Right lung (tissue), 5 donors: ENCODE results near the gene PCDHGA3. TPM values are rescaled to one million over a fixed set of nuclear protein-coding genes. Genes with fewer than 3 reads are reported as not detected.
"Not testable (repeated sequence)": the region's sequence is repeated elsewhere in the genome, so short reads cannot be mapped to it uniquely, and the experiment has no call there.

ENCODE experiments used
- DNase-seq, 2 donors: peaks; one replicate each; pipeline ENCODE4 v3.0.0-alpha.2; 2013
- polyA plus RNA-seq, 5 donors: library from polyadenylated mRNA; unstranded; fragments of 120-200 nt; gene quantifications; one replicate each; pipeline versions ENCODE4 v1.2.1 to v1.2.3, GENCODE V29; 2013; ENCODE audit warnings: inconsistent platforms in 1 of 5, low replicate concordance in 1 of 5; ENCODE audit not compliant: insufficient read length in 5 of 5, insufficient read depth in 1 of 5

Gene PCDHGA3
- polyA plus RNA-seq, 5 donors: 2.0 to 3.9 (median 2.8) TPM

DNA sequence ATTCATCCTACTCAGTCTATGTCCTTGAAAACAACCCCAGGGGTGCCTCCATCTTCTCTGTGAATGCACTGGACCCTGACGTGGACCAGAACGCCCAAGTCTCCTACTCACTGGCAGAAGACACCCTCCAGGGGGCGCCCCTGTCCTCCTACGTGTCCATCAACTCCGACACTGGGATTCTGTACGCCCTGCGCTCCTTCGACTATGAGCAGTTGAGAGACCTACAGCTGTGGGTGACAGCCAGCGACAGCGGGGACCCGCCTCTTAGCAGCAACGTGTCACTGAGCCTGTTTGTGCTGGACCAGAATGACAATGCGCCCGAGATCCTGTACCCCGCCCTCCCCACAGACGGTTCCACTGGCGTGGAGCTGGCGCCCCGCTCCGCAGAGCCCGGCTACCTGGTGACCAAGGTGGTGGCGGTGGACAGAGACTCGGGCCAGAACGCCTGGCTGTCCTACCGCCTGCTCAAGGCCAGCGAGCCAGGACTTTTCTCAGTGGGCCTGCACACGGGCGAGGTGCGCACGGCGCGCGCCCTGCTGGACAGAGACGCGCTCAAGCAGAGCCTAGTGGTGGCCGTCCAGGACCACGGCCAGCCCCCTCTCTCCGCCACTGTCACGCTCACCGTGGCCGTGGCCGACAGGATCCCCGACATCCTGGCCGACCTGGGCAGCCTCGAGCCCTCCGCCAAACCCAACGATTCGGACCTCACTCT lies 32.0 kb downstream of the PCDHGA3 start:
- DNase-seq: not testable (repeated sequence)

DNA sequence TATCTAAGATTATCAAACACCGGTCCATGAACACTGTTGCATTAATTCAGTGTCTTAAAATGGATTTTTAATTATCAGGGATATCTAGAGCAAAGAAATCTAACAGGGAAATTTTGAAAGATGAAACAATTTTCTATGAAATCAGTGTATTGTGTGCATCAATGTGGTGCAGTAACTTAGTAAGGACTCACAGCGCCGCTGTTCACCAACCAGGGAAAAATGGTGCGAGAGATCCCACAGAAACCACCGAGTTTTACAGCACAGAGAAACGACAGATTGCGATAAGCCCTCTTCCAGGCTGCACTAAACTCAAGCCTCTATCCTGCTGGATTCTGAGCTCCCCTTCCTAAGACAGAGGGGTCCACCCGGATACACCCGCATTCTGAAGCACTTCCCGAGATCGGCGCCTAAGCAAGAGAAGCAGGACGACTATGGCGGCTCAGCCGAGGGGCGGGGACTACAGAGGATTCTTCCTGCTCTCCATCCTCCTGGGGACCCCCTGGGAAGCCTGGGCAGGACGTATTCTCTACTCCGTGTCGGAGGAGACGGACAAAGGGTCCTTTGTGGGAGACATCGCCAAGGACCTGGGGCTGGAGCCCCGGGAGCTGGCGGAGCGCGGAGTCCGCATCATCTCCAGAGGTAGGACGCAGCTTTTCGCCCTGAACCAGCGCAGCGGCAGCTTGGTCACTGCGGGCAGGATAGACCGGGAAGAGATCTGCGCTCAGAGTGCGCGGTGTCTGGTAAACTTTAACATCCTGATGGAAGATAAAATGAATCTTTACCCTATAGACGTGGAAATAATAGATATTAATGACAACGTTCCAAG lies 39.1 kb downstream of the PCDHGA3 start, which contains the start of gene PCDHGA7:
TSS of gene PCDHGA7 (plus strand) at position 274 of the 826 bp plus-strand sequence. CDS start at position 432, 158 bp downstream.
- DNase-seq: no peak

DNA sequence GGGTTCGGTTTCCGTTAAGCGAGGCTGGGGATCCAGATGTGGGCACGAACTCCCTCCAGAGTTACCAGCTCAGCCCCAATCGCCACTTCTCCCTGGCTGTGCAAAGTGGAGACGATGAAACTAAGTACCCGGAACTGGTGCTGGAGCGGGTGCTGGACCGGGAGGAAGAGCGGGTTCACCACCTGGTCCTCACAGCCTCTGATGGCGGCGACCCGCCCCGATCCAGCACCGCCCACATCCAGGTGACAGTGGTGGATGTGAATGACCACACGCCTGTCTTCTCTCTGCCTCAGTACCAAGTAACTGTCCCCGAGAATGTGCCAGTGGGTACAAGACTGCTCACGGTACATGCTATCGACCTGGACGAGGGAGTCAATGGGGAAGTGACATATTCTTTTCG lies 39.7 kb downstream of the PCDHGA3 start:
- DNase-seq: no peak

DNA sequence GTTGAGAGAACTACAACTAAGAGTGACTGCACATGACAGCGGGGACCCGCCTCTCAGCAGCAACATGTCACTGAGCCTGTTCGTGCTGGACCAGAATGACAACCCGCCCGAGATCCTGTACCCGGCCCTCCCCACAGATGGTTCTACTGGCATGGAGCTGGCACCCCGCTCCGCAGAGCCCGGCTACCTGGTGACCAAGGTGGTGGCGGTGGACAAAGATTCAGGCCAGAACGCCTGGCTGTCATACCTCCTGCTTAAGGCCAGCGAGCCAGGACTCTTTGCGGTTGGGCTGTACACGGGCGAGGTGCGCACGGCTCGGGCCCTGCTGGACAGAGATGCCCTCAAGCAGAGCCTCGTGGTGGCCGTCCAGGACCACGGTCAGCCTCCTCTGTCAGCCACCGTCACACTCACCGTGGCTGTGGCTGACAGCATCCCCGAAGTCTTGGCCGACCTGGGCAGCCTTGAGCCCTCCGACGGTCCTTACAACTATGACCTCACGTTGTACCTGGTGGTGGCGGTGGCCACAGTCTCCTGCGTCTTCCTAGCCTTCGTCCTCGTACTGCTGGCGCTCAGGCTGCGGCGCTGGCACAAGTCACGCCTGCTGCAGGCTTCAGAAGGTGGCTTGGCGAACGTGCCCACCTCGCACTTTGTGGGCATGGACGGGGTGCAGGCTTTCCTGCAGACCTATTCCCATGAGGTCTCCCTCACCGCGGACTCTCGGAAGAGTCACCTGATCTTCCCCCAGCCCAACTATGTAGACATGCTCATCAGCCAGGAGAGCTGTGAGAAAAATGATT lies 41.0 kb downstream of the PCDHGA3 start:
- DNase-seq: no peak

DNA sequence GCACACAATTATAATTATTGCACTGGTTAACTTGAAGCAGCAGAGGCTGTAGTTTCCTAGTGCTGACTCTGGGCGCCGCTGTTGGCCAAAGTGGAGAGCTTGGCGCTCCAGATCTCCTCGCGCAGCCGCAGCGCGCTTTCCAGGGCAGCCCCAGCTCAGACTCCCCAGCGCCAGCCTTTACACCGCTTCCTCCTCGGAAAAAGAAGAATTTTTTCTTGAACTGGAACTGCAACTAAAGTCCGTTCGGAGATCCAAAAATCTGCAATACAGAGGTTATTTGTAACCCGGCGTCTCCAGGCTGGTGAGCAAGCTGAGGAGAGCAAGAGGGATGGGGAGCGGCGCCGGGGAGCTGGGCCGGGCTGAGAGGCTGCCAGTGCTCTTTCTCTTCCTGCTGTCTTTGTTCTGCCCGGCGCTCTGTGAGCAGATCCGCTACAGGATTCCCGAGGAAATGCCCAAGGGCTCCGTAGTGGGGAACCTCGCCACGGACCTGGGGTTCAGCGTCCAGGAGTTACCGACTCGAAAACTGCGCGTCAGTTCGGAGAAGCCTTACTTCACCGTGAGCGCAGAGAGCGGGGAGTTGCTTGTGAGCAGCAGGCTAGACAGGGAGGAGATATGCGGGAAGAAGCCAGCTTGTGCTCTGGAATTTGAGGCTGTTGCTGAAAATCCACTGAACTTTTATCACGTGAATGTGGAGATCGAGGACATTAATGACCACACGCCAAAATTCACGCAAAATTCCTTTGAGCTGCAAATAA lies 44.1 kb downstream of the PCDHGA3 start, which contains the start of gene PCDHGB4:
TSS of gene PCDHGB4 (plus strand) at position 142 of the 755 bp plus-strand sequence. CDS start at position 329, 187 bp downstream.
- DNase-seq: not testable (repeated sequence)

DNA sequence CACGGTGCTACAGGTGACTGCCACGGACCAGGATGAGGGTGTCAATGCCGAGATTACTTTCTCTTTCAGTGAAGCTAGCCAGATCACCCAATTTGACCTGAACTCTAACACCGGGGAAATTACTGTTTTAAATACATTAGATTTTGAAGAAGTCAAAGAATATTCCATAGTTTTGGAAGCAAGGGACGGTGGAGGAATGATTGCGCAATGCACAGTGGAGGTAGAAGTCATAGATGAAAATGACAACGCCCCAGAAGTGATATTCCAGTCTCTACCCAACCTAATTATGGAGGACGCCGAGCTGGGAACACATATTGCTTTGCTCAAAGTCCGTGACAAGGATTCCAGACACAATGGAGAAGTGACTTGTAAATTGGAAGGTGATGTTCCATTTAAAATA lies 45.0 kb downstream of the PCDHGA3 start:
- no peak for DNase-seq

DNA sequence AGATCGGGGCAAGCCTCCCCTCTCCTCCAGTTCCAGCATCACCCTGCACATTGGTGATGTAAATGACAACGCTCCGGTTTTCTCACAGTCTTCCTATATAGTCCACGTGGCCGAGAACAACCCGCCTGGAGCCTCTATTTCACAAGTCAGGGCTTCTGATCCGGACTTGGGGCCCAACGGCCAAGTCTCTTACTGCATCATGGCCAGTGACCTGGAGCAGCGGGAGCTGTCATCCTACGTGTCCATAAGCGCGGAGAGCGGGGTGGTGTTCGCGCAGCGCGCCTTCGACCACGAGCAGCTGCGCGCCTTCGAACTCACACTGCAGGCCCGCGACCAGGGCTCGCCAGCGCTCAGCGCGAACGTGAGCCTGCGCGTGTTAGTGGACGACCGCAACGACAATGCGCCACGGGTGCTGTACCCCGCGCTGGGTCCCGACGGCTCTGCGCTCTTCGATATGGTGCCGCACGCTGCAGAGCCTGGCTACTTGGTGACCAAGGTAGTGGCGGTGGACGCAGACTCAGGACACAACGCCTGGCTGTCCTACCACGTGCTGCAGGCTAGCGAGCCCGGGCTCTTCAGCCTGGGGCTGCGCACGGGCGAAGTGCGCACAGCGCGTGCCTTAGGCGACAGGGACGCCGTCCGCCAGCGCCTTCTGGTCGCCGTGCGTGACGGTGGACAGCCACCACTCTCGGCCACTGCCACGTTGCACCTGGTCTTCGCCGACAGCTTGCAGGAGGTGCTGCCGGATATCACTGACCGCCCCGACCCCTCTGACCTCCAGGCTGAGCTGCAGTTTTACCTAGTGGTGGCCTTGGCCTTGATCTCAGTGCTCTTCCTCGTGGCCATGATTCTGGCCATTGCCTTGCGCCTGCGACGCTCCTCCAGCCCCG lies 45.8 kb downstream of the PCDHGA3 start:
- DNase-seq: no peak

DNA sequence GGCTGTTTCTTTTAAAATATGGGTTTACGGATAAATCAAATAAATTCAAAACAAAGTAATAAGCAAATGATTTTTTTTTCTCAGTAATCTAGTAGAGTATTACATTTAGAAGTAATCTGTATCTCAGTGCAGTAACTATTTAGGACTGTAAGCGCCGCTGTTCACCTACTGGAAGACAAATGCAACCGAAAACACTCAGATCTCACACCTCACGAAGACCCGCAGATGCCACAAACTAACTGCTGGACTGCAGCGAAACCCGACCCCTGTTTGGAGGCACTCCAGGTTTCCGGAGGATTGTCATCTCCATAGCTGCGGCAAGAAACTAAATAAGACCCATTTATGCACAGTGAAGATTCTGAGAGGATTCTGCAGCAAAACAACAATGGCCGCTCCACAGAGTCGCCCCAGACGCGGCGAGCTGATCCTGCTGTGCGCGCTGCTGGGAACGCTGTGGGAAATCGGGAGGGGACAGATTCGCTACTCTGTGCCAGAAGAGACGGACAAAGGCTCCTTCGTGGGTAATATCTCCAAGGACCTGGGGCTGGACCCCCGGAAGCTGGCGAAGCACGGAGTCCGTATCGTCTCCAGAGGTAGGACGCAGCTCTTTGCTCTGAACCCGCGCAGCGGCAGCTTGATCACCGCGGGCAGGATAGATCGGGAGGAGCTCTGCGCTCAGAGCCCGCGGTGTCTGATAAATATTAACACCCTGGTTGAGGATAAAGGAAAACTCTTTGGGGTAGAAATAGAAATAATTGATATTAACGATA lies 49.0 kb downstream of the PCDHGA3 start, which contains the start of gene PCDHGA8:
TSS of gene PCDHGA8 (plus strand) at position 205 of the 770 bp plus-strand sequence. CDS start at position 386, 181 bp downstream.
- DNase-seq: no peak

DNA sequence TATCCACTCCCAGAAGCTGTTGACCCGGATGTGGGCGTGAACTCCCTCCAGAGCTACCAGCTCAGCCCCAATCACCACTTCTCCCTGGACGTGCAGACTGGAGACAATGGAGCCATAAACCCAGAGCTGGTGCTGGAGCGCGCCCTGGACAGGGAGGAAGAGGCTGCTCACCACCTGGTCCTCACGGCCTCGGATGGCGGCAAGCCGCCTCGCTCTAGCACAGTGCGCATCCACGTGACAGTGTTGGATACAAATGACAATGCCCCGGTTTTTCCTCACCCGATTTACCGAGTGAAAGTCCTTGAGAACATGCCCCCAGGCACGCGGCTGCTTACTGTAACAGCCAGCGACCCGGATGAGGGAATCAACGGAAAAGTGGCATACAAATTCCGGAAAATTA lies 49.6 kb downstream of the PCDHGA3 start:
- no peak for DNase-seq

DNA sequence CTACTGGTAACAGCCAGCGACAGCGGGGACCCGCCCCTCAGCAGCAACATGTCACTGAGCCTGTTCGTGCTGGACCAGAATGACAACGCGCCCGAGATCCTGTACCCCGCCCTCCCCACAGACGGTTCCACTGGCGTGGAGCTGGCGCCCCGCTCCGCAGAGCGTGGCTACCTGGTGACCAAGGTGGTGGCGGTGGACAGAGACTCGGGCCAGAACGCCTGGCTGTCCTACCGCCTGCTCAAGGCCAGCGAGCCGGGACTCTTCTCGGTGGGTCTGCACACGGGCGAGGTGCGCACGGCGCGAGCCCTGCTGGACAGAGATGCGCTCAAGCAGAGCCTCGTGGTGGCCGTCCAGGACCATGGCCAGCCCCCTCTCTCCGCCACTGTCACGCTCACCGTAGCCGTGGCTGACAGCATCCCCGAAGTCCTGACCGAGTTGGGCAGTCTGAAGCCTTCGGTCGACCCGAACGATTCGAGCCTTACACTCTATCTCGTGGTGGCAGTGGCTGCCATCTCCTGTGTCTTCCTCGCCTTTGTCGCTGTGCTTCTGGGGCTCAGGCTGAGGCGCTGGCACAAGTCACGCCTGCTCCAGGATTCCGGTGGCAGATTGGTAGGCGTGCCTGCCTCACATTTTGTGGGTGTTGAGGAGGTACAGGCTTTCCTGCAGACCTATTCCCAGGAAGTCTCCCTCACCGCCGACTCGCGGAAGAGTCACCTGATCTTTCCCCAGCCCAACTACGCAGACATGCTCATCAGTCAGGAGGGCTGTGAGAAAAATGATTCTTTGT lies 51.0 kb downstream of the PCDHGA3 start:
- not testable (repeated sequence) for DNase-seq

Other genes with a start within 250 kb of the PCDHGA3 start
- 10 to 100 TPM in 1 of 5 donors, 1 to 10 TPM in 4; 5.7 to 11.9 (median 7.5) TPM for gene PCDHB2, start 249.2 kb upstream of the PCDHGA3 start, polyA plus RNA-seq
- 1 to 10 TPM; 1.9 to 3.4 (median 2.8) TPM for gene PCDHB3, start 243.4 kb upstream of the PCDHGA3 start, polyA plus RNA-seq
- 1 to 10 TPM; 1.7 to 3.0 (median 2.9) TPM for gene PCDHB4, start 222.0 kb upstream of the PCDHGA3 start, polyA plus RNA-seq
- gene PCDHB5, start 208.6 kb upstream of the PCDHGA3 start, polyA plus RNA-seq: 10 to 100 TPM in 3 of 5 donors, 1 to 10 TPM in 2; 9.1 to 15.4 (median 10.6) TPM
- 1 to 10 TPM; 2.5 to 3.7 (median 3.0) TPM for gene PCDHB6, start 193.8 kb upstream of the PCDHGA3 start, polyA plus RNA-seq
- gene PCDHB7, start 171.2 kb upstream of the PCDHGA3 start, polyA plus RNA-seq: 1 to 10 TPM; 3.9 to 6.0 (median 4.7) TPM
- gene PCDHB8, start 166.0 kb upstream of the PCDHGA3 start, polyA plus RNA-seq: 1 to 10 TPM; 1.1 to 2.5 (median 2.2) TPM
- gene PCDHB16, start 161.4 kb upstream of the PCDHGA3 start, polyA plus RNA-seq: 1 to 10 TPM; 4.7 to 6.6 (median 4.9) TPM
- gene PCDHB9, start 156.7 kb upstream of the PCDHGA3 start, polyA plus RNA-seq: 1 to 10 TPM; 3.1 to 5.6 (median 4.0) TPM
- gene PCDHB10, start 151.5 kb upstream of the PCDHGA3 start, polyA plus RNA-seq: 1 to 10 TPM; 5.0 to 7.5 (median 6.9) TPM
- gene PCDHB11, start 144.2 kb upstream of the PCDHGA3 start, polyA plus RNA-seq: 1 to 10 TPM; 1.7 to 4.5 (median 3.3) TPM
- gene PCDHB12, start 135.1 kb upstream of the PCDHGA3 start, polyA plus RNA-seq: 1 to 10 TPM; 4.3 to 6.6 (median 5.4) TPM
- gene PCDHB13, start 129.9 kb upstream of the PCDHGA3 start, polyA plus RNA-seq: 1 to 10 TPM; 3.9 to 6.0 (median 5.0) TPM
- 10 to 100 TPM in 1 of 5 donors, 1 to 10 TPM in 4; 9.1 to 10.3 (median 9.3) TPM for gene PCDHB14, start 120.5 kb upstream of the PCDHGA3 start, polyA plus RNA-seq
- gene PCDHB15, start 98.4 kb upstream of the PCDHGA3 start, polyA plus RNA-seq: 10 to 100 TPM in 3 of 5 donors, 1 to 10 TPM in 2; 9.4 to 13.2 (median 10.2) TPM
- under 1 TPM; 0.08 to 0.26 (median 0.17) TPM for gene SLC25A2, start 39.8 kb upstream of the PCDHGA3 start, polyA plus RNA-seq
- gene TAF7, start 23.0 kb upstream of the PCDHGA3 start, polyA plus RNA-seq: 100 to 1,000 TPM; 124 to 151 (median 140) TPM
- gene PCDHGA1, start 13.3 kb upstream of the PCDHGA3 start, polyA plus RNA-seq: 1 to 10 TPM in 1 of 5 donors, under 1 TPM in 4; 0.50 to 1.0 (median 0.72) TPM
- gene PCDHGA2, start 5.1 kb upstream of the PCDHGA3 start, polyA plus RNA-seq: 1 to 10 TPM; 3.0 to 7.3 (median 4.2) TPM
- 1 to 10 TPM; 1.2 to 1.7 (median 1.7) TPM for gene PCDHGB1, start 6.3 kb downstream of the PCDHGA3 start, polyA plus RNA-seq
- gene PCDHGA4, start 11.2 kb downstream of the PCDHGA3 start, polyA plus RNA-seq: 1 to 10 TPM; 1.9 to 3.3 (median 2.4) TPM
- 1 to 10 TPM; 4.0 to 6.0 (median 4.3) TPM for gene PCDHGB2, start 16.2 kb downstream of the PCDHGA3 start, polyA plus RNA-seq
- 1 to 10 TPM; 2.7 to 4.5 (median 3.7) TPM for gene PCDHGA5, start 20.3 kb downstream of the PCDHGA3 start, polyA plus RNA-seq
- gene PCDHGB3, start 26.4 kb downstream of the PCDHGA3 start, polyA plus RNA-seq: 1 to 10 TPM; 2.0 to 3.0 (median 2.5) TPM
- 1 to 10 TPM; 4.2 to 6.1 (median 4.6) TPM for gene PCDHGA6, start 30.1 kb downstream of the PCDHGA3 start, polyA plus RNA-seq
- 1 to 10 TPM; 1.7 to 2.1 (median 1.9) TPM for gene PCDHGA7, start 38.9 kb downstream of the PCDHGA3 start, polyA plus RNA-seq
- 1 to 10 TPM; 3.1 to 5.0 (median 4.2) TPM for gene PCDHGB4, start 43.9 kb downstream of the PCDHGA3 start, polyA plus RNA-seq
- gene PCDHGA8, start 48.8 kb downstream of the PCDHGA3 start, polyA plus RNA-seq: 1 to 10 TPM in 1 of 5 donors, under 1 TPM in 4; 0.50 to 1.1 (median 0.74) TPM
- 1 to 10 TPM; 6.8 to 8.5 (median 7.7) TPM for gene PCDHGB5, start 54.1 kb downstream of the PCDHGA3 start, polyA plus RNA-seq
- gene PCDHGA9, start 58.9 kb downstream of the PCDHGA3 start, polyA plus RNA-seq: 1 to 10 TPM; 4.4 to 8.3 (median 5.7) TPM
- 1 to 10 TPM; 6.4 to 9.3 (median 7.8) TPM for gene PCDHGB6, start 64.2 kb downstream of the PCDHGA3 start, polyA plus RNA-seq
- 1 to 10 TPM; 4.2 to 5.4 (median 4.5) TPM for gene PCDHGA10, start 69.2 kb downstream of the PCDHGA3 start, polyA plus RNA-seq
- 10 to 100 TPM; 13.1 to 15.2 (median 13.9) TPM for gene PCDHGB7, start 73.8 kb downstream of the PCDHGA3 start, polyA plus RNA-seq
- 1 to 10 TPM; 2.7 to 4.4 (median 3.2) TPM for gene PCDHGA11, start 77.2 kb downstream of the PCDHGA3 start, polyA plus RNA-seq
- gene PCDHGA12, start 86.7 kb downstream of the PCDHGA3 start, polyA plus RNA-seq: 1 to 10 TPM; 2.3 to 4.3 (median 3.4) TPM
- 100 to 1,000 TPM; 102 to 151 (median 113) TPM for gene PCDHGC3, start 132.1 kb downstream of the PCDHGA3 start, polyA plus RNA-seq
- gene PCDHGC4, start 141.2 kb downstream of the PCDHGA3 start, polyA plus RNA-seq: 1 to 10 TPM; 1.5 to 2.7 (median 1.7) TPM
- gene PCDHGC5, start 145.3 kb downstream of the PCDHGA3 start, polyA plus RNA-seq: 1 to 10 TPM in 2 of 5 donors, under 1 TPM in 3; 0.76 to 1.2 (median 0.85) TPM